Right ventricle myocardium inferior (tissue), 1 donor: ENCODE data around the gene MADD. TPM values are rescaled to one million over a fixed set of nuclear protein-coding genes. Genes with fewer than 3 reads are reported as not detected.

Experiments
- ATAC-seq: fragments of 200-7000 bp; cut with Tn5 transposase; one replicate; pipeline ENCODE4 v1.9.1; 2020; ENCODE audit warnings: mild to moderate bottlenecking, moderate library complexity
- DNase-seq: peaks from one replicate; pipeline ENCODE4 v3.0.0; 2021; ENCODE audit errors: missing footprints
- intact Hi-C: fragments of 100-400 bp; cut with DNase I; formaldehyde crosslinking; loops from one replicate; pipeline ENCODE4 v1.11.0; 2022
- total RNA-seq: library from RNA; stranded (reverse); fragmentation: NEBNext Ultra II Directional; extraction: Animal tissue kit (Norgen Biotek cat#: 25700); gene quantifications from one replicate; pipeline ENCODE4 v1.2.1, GENCODE V29; 2021
- donor health status: DM: no; HTN: yes; CAD: no; lungs with severe emphysema.

The MADD gene
- total RNA-seq, 1 donor from 2014 or later = 40.2 TPM

DNA sequence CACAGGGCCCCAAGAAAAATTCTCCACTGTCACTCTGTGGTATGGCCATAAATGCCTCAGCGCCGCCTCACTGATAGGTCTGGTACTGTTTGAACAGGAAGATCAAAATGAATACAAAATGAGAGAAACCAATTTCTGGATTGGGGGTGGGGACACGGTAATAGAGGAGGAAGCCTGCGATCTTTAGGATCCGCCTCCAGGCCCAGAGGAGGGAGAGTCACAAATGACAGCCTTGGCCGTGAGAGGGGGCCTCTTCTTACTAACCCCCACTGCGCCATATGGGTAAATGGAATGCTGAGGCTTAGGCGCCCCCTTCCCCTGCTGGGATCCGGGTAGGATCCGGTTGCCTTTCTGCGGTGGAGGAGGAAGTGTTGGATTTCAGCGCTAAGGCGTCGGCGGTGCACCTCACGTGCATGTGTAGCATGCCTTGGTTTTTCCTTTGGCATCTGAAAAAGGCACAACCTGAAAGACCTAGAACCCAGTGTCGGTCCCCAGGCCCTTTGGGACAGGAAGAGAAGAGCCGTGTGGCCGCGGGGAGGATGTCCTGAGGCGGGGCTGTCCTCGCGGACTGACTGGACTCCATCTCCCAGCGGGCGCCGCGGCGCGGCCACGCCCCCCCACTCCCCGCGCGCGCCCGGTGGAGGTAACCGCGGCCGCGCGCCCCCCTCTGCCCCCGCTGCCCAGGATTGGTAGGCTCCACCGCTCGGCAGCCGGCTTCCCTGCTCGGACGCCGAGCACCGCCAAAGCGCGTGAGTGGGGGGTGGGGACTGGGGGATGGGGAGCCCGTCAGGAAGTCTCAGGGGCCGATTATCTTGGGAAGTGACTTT lies 718 bp upstream of the MADD start:
- DNase-seq (peak; percentile 95), ATAC-seq (peak; percentile 91)
- intact Hi-C loops = loop anchor here (1.0 kb wide), 1 partner anchor 86 kb away; no protein-coding TSS in a partner anchor

DNA sequence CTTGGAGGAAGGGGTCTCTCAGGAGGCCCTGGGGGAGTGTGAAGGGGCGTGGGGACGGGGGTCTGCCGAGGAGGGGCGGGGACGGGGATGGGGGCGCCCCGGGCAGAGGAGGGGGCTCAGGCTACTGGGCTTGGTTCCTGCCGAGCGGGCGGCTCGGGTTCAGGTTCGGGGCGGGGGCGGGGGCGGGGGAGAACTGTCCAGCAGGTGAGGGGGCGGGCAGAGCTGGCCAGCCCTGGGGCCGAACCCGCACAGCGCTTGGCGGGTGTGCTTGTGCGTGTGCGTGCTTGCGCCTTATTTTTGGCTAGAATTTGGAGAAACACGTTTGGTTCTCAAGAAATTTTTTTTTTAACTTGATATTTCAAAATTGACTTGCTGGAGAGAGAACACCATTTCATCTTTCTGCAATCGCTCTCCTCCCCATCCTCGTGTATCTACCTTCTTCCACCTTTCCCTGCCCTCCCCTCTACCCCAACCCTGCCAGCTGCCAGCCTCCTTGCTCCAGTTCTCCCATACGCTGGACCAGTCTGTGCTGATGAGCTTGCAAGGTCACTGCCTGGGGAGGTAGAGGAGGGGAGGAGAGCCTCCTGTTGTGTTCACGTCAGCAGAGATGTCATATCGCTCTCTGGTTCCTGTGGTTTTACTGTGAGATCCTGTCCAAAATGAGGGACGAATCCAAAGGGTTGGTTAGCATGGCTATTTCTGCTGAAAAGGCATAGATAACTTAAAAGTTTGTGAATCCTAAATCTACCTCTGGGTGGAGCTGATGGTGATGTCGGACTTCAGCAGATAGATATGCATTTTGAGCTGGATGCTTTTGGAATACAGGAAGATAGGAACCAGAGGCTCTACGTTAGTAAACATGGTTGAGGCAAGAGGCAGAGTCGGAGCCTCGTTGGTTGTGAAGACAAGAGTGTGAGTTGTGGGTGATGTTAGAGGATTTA lies 668 bp downstream of the MADD start:
- intact Hi-C loops = loop anchor here (5.0 kb wide), 1 partner anchor 37 kb away; no protein-coding TSS in a partner anchor
- ATAC-seq (no peak), DNase-seq (no peak)

DNA sequence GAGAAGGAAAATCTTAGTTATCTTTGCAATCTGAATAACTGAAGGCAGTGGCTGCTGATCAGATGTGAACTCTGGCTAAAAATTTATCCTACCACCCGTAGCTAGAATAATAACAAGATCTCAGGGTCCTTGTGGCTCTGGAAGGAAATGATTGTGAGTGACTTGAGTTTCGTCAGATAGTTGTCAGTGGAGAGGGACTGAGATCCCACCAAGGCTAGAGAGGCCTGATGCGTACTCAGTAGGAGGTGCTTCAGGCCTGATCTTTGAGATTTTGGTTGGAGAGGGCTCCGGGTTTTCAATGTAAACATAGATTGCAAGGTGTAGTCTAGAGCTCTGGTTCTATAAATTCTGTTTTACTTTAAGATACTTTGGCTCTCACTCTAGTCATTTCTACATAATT lies 1.4 kb downstream of the MADD start:
- intact Hi-C loops = loop anchor here (5.0 kb wide), 1 partner anchor 36 kb away; no protein-coding TSS in a partner anchor
- no peak for ATAC-seq
- DNase-seq = no peak

DNA sequence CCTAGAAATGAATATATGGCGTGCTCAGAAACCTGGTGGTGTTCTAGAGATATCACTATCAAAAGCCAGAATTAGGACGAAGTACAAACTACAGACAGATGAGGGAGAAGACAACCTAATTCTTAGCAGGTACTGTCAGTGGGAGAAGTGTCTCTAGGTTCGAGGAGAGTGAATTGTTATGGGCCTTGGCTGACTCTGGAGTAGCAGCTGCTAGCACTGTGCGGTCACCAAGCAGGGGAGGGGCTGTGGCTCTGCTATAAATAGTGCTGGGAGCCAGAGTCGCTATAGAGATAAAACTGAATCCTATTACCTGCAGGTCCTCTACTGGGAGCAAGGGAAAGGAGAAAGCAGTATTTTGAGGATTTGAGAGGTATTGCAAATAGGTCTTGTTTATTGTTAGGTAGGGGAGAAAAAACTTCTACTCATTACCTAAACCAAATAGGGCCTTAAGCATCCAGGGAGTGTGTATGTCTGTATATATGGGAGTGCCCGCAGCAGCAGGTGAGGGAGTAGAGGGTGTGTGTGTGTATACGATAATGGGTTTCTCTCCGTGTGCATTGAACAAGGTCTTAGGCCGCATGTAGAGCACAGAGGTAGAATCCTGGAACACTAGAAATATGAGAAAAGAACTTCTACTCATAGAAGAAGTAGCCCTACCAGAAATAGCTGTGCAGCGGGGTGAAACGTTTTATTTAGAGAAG lies 2.2 kb downstream of the MADD start:
- intact Hi-C loops = loop anchor here (5.0 kb wide), 1 partner anchor 35 kb away; no protein-coding TSS in a partner anchor
- DNase-seq = no peak
- peak; percentile 24 for ATAC-seq

DNA sequence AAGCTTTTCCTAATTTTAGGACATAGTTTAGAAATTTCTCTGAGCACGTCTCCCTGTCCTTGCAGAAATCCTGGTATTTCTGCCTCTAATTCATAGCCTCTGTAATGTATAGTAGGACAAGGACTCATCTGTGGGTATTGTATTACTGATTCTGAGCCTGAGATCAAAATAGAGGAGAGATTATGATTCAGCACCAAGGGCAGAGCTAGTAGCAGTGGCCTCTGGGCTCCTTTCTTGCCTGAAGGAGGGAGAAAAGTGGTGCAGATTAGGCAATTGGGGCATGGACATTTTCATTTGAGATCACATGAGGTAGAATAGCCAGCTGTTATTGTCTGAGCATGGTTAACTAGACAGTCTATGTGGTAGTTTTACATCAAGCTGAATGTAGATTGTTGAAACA lies 2.8 kb downstream of the MADD start:
- no peak for DNase-seq
- no peak for ATAC-seq
- intact Hi-C loops = loop anchor here (5.0 kb wide), 1 partner anchor 35 kb away; no protein-coding TSS in a partner anchor

DNA sequence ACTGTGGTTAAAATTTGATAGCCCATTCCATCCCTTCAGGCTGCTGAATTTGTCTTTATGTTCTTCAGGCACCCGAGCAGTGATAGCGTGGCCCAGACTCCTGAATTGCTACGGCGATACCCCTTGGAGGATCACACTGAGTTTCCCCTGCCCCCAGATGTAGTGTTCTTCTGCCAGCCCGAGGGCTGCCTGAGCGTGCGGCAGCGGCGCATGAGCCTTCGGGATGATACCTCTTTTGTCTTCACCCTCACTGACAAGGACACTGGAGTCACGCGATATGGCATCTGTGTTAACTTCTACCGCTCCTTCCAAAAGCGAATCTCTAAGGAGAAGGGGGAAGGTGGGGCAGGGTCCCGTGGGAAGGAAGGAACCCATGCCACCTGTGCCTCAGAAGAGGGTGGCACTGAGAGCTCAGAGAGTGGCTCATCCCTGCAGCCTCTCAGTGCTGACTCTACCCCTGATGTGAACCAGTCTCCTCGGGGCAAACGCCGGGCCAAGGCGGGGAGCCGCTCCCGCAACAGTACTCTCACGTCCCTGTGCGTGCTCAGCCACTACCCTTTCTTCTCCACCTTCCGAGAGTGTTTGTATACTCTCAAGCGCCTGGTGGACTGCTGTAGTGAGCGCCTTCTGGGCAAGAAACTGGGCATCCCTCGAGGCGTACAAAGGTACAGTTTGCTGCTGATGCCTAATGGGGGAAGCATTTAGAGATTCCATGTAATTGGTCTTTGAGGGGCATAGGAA lies 4.7 kb downstream of the MADD start:
- DNase-seq (no peak), ATAC-seq (no peak)
- intact Hi-C loops = loop anchor here (5.0 kb wide), 1 partner anchor 33 kb away; no protein-coding TSS in a partner anchor

DNA sequence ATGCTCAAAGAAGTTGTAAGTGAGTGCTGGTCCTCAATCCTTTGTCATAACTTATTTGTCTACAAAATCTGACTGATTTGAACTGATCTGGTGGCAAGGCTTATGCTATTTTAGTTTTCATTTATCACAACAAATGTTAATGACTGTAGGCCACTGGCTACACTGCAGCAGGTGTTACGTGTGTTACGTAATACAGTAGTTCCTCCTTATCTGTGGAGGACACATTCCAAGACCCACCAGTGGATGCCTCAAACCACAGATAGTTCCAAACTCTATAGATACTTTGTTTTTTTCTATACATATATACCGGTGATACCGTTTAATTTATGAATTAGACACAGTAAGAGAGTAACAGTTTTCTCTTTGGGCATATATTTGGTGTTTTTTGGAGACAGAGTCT lies 7.0 kb downstream of the MADD start:
- ATAC-seq (no peak), DNase-seq (no peak)
- intact Hi-C loops = no loop called here

DNA sequence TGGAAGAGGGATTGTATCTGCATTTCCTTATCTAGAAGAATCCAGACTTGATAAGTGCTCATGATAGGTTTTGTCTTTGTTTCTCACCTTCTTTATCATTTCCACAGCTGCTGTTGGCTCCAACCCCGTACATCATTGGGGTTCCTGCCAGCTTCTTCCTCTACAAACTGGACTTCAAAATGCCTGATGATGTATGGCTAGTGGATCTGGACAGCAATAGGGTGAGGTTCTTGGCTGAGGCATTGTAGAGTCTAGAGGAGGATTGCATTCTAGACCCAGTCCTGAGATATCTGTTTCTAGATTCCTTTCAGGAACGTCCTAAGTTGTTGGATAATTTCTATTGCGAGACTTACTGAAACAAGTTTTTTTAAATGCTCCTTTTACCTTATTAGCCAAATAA lies 8.1 kb downstream of the MADD start:
- intact Hi-C loops = no loop called here
- DNase-seq (no peak), ATAC-seq (no peak)

DNA sequence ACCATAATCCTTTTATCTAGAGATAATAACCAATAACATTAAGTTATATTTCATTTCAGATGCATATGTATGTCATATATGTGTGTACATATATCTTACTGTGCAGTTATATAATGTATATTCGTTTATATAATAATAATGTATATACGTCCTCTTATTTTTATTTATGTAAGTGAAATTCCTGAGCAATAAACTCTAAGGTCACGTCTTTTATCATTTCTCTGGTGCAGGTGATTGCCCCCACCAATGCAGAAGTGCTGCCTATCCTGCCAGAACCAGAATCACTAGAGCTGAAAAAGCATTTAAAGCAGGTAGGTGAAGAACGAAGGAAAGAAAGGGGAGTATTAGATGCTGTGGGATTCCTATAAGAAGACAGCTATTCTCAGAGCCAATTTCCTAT lies 8.8 kb downstream of the MADD start:
- no peak for ATAC-seq
- DNase-seq = no peak
- intact Hi-C loops = no loop called here

DNA sequence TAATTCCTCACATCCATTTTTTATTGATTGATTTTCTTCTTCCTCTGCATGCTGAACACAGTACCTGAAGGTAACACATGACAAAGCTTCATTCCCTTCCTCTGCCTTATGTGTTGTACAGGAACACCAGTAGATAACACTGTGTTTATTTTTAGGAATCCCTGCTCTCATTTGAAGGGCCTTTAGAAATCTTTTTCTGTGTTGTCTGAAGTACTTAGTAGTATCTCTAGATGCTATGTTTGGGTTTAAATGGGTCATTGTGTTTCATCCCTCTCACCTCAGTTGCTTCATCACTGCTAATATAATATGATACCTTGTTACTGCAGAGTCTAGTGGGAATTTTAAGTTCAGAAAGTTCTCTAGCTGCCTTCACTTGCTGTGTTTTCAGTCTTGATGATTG lies 10.2 kb downstream of the MADD start:
- ATAC-seq = peak; percentile 82
- intact Hi-C loops = no loop called here
- no peak for DNase-seq

DNA sequence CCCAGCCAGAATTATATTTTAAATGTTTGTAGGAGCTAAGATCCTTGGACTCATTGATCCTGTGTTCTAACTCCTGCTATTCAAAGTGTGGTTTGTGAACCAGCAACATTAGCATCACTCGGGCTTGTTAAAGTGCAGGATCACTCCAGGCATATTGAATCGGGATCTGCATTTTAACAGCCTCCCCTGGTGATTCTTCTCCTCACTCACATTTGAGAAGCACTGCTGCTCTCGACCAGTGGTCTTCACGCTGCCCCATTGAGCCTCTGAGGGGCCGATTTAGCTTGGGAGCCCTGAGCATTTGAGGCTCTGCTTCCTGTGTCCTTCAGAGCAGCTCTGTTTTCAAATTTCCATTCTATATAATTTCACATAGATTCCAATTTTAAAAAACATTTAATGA lies 10.9 kb downstream of the MADD start:
- intact Hi-C loops = no loop called here

DNA sequence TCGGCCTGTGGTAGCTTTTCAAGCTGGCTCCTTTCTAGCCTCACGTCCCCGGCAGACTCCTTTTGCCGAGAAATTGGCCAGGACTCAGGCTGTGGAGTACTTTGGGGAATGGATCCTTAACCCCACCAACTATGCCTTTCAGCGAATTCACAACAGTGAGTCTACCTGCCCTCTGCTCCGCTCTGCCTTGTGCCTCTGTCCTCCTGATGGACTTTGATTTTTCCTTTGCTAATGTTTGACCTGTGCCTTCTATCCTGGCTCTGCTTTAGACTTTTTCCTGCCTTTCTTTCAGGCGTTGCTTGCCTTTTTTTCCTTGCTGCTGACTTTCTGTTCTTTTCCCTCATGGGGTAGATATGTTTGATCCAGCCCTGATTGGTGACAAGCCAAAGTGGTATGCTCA lies 12.5 kb downstream of the MADD start:
- DNase-seq = no peak
- no peak for ATAC-seq
- intact Hi-C loops = no loop called here

More for the DNA sequence above, 10.9 kb downstream of the MADD start:
- ATAC-seq (no peak), DNase-seq (no peak)

DNA sequence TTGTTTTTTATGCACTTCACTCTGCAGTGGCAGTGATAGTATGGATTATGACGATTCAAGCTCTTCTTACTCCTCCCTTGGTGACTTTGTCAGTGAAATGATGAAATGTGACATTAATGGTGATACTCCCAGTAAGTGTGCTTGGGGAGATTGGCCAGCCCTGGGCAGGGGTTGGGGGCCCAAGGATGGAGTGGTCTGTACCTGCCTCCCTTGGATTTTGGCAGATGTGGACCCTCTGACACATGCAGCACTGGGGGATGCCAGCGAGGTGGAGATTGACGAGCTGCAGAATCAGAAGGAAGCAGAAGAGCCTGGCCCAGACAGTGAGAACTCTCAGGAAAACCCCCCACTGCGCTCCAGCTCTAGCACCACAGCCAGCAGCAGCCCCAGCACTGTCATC lies 14.2 kb downstream of the MADD start:
- intact Hi-C loops = no loop called here
- no peak for DNase-seq
- ATAC-seq = no peak

DNA sequence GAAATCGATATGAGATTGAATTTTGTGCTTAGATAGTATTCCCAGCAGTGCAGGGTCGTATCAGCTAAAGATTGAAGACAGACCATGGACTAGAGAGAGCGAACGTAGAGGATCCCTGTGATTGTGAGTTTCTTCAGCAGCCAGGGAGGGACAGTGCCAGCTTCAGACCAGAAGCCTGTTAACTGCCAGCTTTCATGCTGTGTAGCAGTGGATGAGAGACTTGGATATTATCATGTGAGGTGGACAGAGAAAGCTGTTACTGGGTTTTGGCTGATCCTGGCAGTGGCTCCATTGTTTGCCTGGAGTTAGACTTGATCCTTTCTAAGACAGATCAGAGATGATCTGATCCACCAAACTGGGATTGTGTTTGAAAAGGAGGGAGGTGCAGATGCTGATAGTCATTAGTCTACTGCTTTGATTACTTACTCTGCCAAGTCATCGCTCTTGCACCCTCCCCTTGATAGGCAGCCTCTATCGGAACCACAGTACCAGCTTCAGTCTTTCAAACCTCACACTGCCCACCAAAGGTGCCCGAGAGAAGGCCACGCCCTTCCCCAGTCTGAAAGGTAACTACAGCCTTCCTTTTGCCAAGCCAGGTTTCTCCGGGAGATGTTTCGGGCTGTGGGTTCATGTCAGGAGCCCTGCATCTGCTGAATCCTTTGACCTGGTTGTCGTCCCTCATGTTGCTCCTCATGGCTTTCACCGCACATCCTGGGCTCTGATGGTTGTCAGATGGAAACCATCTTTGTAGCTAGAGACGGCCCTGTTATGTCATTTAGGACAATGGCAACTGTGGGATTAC lies 16.2 kb downstream of the MADD start:
- DNase-seq (no peak), ATAC-seq (peak; percentile 32)
- intact Hi-C loops = no loop called here

DNA sequence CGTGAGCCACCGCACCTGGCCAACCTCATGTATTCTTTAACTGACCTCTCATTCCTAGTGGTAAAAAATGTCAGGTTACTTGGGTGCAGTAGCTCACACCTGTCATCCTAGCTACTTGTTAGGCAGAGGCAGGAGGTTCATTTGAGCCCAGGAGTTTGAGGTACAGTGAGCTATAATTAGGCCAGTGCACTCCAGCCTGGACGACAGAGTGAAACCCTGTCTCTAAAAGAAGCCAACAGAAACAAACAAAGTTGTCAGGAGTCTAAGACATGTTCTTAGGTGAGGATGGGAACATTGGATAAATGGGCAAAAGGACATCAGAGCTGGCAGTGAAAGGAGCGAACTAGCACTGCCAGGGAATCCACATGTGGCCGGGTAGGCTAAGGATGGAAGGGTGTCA lies 18.1 kb downstream of the MADD start:
- intact Hi-C loops = no loop called here
- DNase-seq = no peak
- peak; percentile 82 for ATAC-seq

DNA sequence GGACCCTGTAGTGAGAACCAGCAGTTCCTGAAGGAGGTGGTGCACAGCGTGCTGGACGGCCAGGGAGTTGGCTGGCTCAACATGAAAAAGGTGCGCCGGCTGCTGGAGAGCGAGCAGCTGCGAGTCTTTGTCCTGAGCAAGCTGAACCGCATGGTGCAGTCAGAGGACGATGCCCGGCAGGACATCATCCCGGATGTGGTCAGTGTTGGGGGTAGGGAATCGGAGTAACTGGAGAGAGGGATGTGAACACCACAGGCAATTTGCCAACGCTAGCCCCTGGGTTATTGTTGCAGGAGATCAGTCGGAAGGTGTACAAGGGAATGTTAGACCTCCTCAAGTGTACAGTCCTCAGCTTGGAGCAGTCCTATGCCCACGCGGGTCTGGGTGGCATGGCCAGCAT lies 19.9 kb downstream of the MADD start:
- intact Hi-C loops = no loop called here
- DNase-seq (no peak), ATAC-seq (no peak)

DNA sequence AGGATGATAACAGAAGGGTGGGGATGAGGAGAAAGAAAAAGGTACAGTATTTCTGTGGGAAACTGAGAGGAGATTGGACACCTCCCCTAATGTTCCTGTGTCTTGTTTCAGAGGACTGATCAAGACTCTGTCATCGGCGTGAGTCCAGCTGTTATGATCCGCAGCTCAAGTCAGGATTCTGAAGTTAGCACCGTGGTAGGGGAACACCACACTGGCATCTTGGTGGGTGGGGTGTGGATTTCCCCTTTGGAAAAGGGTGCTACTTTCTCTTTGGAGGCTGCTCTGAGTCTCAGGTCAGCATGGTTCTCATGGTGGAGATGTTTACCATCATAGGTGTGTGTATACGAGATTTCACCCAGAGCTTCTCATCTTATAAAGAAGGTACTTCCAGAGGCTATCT lies 25.5 kb downstream of the MADD start:
- DNase-seq (no peak), ATAC-seq (no peak)
- intact Hi-C loops = no loop called here

DNA sequence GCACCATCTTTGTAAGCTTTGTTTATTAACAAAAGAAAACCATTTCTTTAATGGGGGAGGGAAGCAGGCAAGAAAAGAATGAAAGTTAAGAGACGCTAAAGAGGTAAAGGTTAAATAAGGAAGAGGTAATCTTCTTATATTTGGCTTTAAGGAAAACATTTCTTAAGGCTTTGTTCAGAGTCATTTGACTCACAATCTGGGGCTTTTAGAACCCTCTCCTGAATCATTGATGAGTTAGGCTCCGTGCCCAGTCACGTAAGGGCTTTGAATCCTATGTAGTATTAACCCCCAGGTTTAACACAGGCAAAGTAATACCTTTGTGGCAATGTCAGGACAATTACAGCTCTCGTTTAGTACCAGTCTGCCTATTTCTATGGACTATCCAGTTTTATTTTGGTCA lies 26.1 kb downstream of the MADD start:
- no peak for ATAC-seq
- DNase-seq = no peak
- intact Hi-C loops = no loop called here
